ENCODE data around the gene SLAMF1.
"Not testable (repeated sequence)": the region's sequence is repeated elsewhere in the genome, so short reads cannot be mapped to it uniquely, and the experiment has no call there.

The SLAMF1 gene

GRCh38 chr1:160567341-160567740 is 79.5 kb downstream of the SLAMF1 start:
- Histone ChIP-seq H3K4me3 (ENCODE audit: low read depth in 1 of 2, low read length in 2 of 2) (no peak overlapping the region), H3K27me3 (ENCODE audit: control insufficient read depth in 1 of 2, insufficient read depth in 2 of 2, low read length in 2 of 2) (no peaks in the 10 kb centered on the region), H3K36me3 (ENCODE audit: control insufficient read depth in 1 of 2, insufficient read depth in 2 of 2, low read length in 2 of 2) (no peaks in the 10 kb centered on the region), H3K9ac (ENCODE audit: low read depth in 1 of 2, low read length in 2 of 2) (no peak overlapping the region), H3K27ac (ENCODE audit: low read depth, low read length) (no peak overlapping the region), H3K9me3 (ENCODE audit: control insufficient read depth in 1 of 2, low read length in 2 of 2) (peaks cover 0 to 6% of the 10 kb centered on the region in 2 donors), H3K4me1 (ENCODE audit: control insufficient read depth in 1 of 2, insufficient read depth in 2 of 2, low read length in 2 of 2) (peaks cover 0 to 17% of the 10 kb centered on the region in 2 donors)

DNA sequence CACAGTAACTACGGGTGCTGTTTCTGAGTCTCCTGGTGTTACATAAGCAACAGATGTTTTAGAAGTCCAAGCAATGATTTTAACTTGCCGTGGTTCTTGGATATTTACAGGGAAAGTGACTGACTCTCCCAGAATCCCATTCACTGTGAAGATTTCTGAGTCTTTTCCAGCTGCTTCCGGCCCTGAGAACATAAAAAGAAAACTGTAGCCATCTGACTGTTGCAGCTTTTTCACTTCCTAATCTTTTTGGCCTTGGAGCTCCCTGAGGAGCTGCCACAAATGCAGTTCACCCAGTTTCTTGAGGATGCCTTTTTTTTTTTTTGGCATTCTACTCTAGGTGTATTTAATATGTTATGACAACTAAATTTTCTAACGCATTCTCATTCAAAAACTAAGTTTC is 81.3 kb downstream of the SLAMF1 start:
- H3K27me3 ChIP-seq (ENCODE audit: control insufficient read depth in 1 of 2, insufficient read depth in 2 of 2, low read length in 2 of 2), result no peaks in the 10 kb centered on the region
- peaks cover 0 to 6% of the 10 kb centered on the region in 2 donors for H3K9me3 ChIP-seq (ENCODE audit: control insufficient read depth in 1 of 2, low read length in 2 of 2)
- no peak overlapping the region for H3K9ac ChIP-seq (ENCODE audit: low read depth in 1 of 2, low read length in 2 of 2)
- H3K36me3 ChIP-seq (ENCODE audit: control insufficient read depth in 1 of 2, insufficient read depth in 2 of 2, low read length in 2 of 2), result no peaks in the 10 kb centered on the region
- H3K4me3 ChIP-seq (ENCODE audit: low read depth in 1 of 2, low read length in 2 of 2), result no peak overlapping the region
- peaks cover 0 to 17% of the 10 kb centered on the region in 2 donors for H3K4me1 ChIP-seq (ENCODE audit: control insufficient read depth in 1 of 2, insufficient read depth in 2 of 2, low read length in 2 of 2)
- H3K27ac ChIP-seq (ENCODE audit: low read depth, low read length), result no peak overlapping the region

DNA sequence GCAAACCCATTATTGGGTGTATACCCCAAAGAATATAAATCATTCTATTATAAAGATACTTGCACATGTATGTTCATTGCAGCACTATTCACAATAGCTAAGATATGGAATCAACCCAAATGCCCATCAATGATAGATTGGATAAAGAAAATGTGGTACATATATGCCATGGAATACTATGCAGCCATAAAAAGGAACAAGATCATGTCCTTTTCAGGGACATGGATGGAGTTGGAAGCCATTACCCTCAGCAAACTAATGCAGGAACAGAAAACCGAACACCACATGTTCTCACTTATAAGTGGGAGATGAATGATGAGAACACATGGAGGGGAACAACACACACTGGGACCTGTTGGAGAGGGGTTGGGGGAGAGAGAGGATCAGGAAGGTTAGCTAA is 83.6 kb downstream of the SLAMF1 start:
- not testable (repeated sequence) for H3K9me3 ChIP-seq (ENCODE audit: control insufficient read depth in 1 of 2, low read length in 2 of 2)

DNA sequence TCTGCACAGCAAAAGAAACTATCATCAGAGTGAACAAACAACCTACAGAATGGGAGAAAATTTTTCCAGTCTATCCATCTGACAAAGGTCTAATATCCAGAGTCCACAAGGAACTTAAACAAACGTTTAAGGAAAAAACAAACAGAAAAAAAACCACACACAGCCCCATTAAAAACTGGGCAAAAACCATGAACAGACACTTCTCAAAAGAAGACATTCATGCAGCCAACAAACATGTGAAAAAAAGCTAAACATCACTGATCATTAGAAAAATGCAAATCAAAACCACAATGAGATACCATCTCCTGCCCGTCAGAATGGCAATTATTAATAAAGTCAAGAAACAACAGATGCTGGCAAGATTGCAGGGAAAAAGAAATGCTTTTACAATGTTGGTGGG is 84.1 kb downstream of the SLAMF1 start:
- not testable (repeated sequence) for H3K36me3 ChIP-seq (ENCODE audit: control insufficient read depth in 1 of 2, insufficient read depth in 2 of 2, low read length in 2 of 2); H3K4me3 ChIP-seq (ENCODE audit: low read depth in 1 of 2, low read length in 2 of 2); H3K27me3 ChIP-seq (ENCODE audit: control insufficient read depth in 1 of 2, insufficient read depth in 2 of 2, low read length in 2 of 2); H3K4me1 ChIP-seq (ENCODE audit: control insufficient read depth in 1 of 2, insufficient read depth in 2 of 2, low read length in 2 of 2); H3K27ac ChIP-seq (ENCODE audit: low read depth, low read length); H3K9ac ChIP-seq (ENCODE audit: low read depth in 1 of 2, low read length in 2 of 2); H3K9me3 ChIP-seq (ENCODE audit: control insufficient read depth in 1 of 2, low read length in 2 of 2)

More for the DNA sequence above, 83.6 kb downstream of the SLAMF1 start:
- H3K9ac ChIP-seq (ENCODE audit: low read depth in 1 of 2, low read length in 2 of 2); H3K4me3 ChIP-seq (ENCODE audit: low read depth in 1 of 2, low read length in 2 of 2); H3K36me3 ChIP-seq (ENCODE audit: control insufficient read depth in 1 of 2, insufficient read depth in 2 of 2, low read length in 2 of 2); H3K4me1 ChIP-seq (ENCODE audit: control insufficient read depth in 1 of 2, insufficient read depth in 2 of 2, low read length in 2 of 2); H3K27ac ChIP-seq (ENCODE audit: low read depth, low read length); H3K27me3 ChIP-seq (ENCODE audit: control insufficient read depth in 1 of 2, insufficient read depth in 2 of 2, low read length in 2 of 2): not testable (repeated sequence)

DNA sequence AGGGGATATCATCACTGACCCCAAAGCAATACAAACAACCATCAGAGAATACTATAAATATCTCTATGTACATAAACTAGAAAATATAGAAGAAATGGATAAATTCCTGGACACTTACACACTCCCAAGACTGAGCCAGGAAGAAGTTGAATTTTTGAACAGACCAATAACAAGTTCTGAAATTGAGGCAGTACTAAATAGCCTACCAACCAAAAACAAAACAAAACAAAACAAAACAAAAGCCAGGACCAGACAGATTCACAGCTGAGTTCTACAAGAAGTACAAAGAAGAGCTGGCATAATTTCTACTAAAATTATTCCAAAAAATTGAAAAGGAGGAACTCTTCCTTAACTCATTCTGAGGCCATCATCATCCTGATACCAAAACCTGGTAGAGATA is 86.0 kb downstream of the SLAMF1 start:
- Histone ChIP-seq H3K27ac (ENCODE audit: low read depth, low read length) (no peak overlapping the region), H3K36me3 (ENCODE audit: control insufficient read depth in 1 of 2, insufficient read depth in 2 of 2, low read length in 2 of 2) (no peaks in the 10 kb centered on the region), H3K9ac (ENCODE audit: low read depth in 1 of 2, low read length in 2 of 2) (no peak overlapping the region), H3K27me3 (ENCODE audit: control insufficient read depth in 1 of 2, insufficient read depth in 2 of 2, low read length in 2 of 2) (no peaks in the 10 kb centered on the region), H3K9me3 (ENCODE audit: control insufficient read depth in 1 of 2, low read length in 2 of 2) (peaks cover 0 to 6% of the 10 kb centered on the region in 2 donors), H3K4me3 (ENCODE audit: low read depth in 1 of 2, low read length in 2 of 2) (no peak overlapping the region), H3K4me1 (ENCODE audit: control insufficient read depth in 1 of 2, insufficient read depth in 2 of 2, low read length in 2 of 2) (peaks cover 0 to 5% of the 10 kb centered on the region in 2 donors)

DNA sequence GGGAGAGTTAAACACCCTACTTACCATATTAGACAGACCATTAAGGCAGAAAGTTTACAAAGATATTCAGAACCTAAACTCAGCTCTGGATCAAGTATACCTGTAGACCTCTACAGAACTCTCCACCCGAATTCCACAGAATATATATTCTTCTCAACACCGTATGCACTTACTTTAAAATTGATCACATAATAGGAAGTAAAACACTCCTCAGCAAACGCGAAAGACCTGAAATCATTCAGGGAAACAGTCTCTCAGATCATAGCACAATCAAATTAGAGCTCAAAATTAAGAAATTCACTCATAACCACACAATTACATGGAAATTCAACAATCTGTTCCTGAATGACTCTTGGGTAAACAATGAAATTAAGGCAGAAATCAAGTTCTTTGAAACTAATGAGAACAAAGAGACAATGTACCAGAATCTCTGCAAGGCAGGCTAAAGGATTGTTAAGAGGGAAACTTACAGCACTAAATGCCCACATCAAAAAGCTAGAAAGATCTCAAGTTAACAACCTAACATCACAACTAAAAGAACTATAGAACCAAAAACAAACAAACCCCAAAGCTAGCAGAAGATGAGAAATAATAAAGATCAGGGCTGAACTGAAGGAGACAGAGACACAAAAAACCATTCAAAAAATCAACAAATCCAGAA is 86.7 kb downstream of the SLAMF1 start:
- H3K9me3 ChIP-seq (ENCODE audit: control insufficient read depth in 1 of 2, low read length in 2 of 2), result peaks cover 0 to 6% of the 10 kb centered on the region in 2 donors
- no peak overlapping the region for H3K27ac ChIP-seq (ENCODE audit: low read depth, low read length)
- H3K27me3 ChIP-seq (ENCODE audit: control insufficient read depth in 1 of 2, insufficient read depth in 2 of 2, low read length in 2 of 2), result no peaks in the 10 kb centered on the region
- H3K36me3 ChIP-seq (ENCODE audit: control insufficient read depth in 1 of 2, insufficient read depth in 2 of 2, low read length in 2 of 2), result no peaks in the 10 kb centered on the region
- H3K9ac ChIP-seq (ENCODE audit: low read depth in 1 of 2, low read length in 2 of 2), result no peak overlapping the region
- peaks cover 0 to 5% of the 10 kb centered on the region in 2 donors for H3K4me1 ChIP-seq (ENCODE audit: control insufficient read depth in 1 of 2, insufficient read depth in 2 of 2, low read length in 2 of 2)
- H3K4me3 ChIP-seq (ENCODE audit: low read depth in 1 of 2, low read length in 2 of 2), result no peak overlapping the region

GRCh38 chr1:160559437-160559836 is 87.4 kb downstream of the SLAMF1 start:
- not testable (repeated sequence) for H3K4me3 ChIP-seq (ENCODE audit: low read depth in 1 of 2, low read length in 2 of 2); H3K36me3 ChIP-seq (ENCODE audit: control insufficient read depth in 1 of 2, insufficient read depth in 2 of 2, low read length in 2 of 2); H3K27me3 ChIP-seq (ENCODE audit: control insufficient read depth in 1 of 2, insufficient read depth in 2 of 2, low read length in 2 of 2); H3K27ac ChIP-seq (ENCODE audit: low read depth, low read length); H3K4me1 ChIP-seq (ENCODE audit: control insufficient read depth in 1 of 2, insufficient read depth in 2 of 2, low read length in 2 of 2); H3K9me3 ChIP-seq (ENCODE audit: control insufficient read depth in 1 of 2, low read length in 2 of 2); H3K9ac ChIP-seq (ENCODE audit: low read depth in 1 of 2, low read length in 2 of 2)

DNA sequence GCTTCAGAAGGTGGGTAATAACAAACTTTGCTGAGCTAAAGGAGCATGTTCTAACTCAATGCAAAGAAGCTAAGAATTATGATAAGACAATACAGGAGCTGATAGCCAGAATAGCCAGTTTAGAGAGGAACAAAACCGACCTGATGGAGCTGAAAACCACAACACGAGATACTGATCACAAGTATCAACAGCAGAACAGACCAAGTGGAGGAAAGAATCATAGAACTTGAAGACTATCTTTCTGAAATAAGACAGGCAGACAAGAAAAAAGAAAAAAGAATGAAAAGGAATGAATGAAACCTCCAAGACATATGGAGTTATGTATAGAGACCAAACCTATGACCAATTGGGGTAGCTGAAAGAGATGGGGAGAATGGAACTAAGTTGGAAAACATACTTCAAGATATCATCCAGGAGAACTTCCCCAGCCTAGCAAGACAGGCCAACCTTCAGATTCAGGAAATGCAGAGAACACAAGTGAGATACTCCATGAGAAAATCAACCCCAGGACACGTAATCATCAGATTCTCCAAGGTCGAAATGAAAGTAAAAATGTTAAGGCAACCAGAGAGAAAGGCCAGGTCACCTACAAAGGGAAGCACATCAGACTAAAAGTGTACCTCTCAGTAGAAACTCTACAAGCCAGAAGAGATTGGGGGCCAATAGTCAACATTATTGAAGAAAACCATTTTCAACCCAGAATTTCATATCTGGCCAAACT is 88.0 kb downstream of the SLAMF1 start:
- Histone ChIP-seq H3K4me3 (ENCODE audit: low read depth in 1 of 2, low read length in 2 of 2) (no peak overlapping the region), H3K9me3 (ENCODE audit: control insufficient read depth in 1 of 2, low read length in 2 of 2) (peaks cover 0 to 6% of the 10 kb centered on the region in 2 donors), H3K27me3 (ENCODE audit: control insufficient read depth in 1 of 2, insufficient read depth in 2 of 2, low read length in 2 of 2) (no peaks in the 10 kb centered on the region), H3K27ac (ENCODE audit: low read depth, low read length) (no peak overlapping the region), H3K4me1 (ENCODE audit: control insufficient read depth in 1 of 2, insufficient read depth in 2 of 2, low read length in 2 of 2) (no peaks in the 10 kb centered on the region), H3K9ac (ENCODE audit: low read depth in 1 of 2, low read length in 2 of 2) (no peak overlapping the region), H3K36me3 (ENCODE audit: control insufficient read depth in 1 of 2, insufficient read depth in 2 of 2, low read length in 2 of 2) (no peaks in the 10 kb centered on the region)
